ENCODE results near the gene ARHGDIG. TPM values are rescaled to one million over a fixed set of nuclear protein-coding genes. Genes with fewer than 3 reads are reported as not detected.

ARHGDIG gene
- total and polyA plus RNA-seq, 4 donors: 0.08 TPM; not detected in 3

GRCh38 chr16:286491-287297, 6.3 kb downstream of the ARHGDIG start:
- Histone ChIP-seq H3K27ac (ENCODE audit: low read depth in 1 of 2, low read length in 2 of 2) (no peak overlapping the region), H3K4me1 (ENCODE audit: control insufficient read depth in 4 of 4, insufficient read depth in 4 of 4, low read length in 3 of 4) (no peaks in the 10 kb centered on the region), H3K9me3 (ENCODE audit: control insufficient read depth in 4 of 4, low read length in 3 of 4) (no peaks in the 10 kb centered on the region), H3K4me3 (ENCODE audit: low read depth in 1 of 3, low read length in 3 of 3) (no peak overlapping the region), H3K9ac (ENCODE audit: low read depth in 1 of 2, low read length in 2 of 2) (no peak overlapping the region), H3K36me3 (ENCODE audit: control insufficient read depth in 4 of 4, insufficient read depth in 3 of 4, low read depth in 1 of 4, low read length in 3 of 4) (peaks cover 0 to 32% (median 9%) of the 10 kb centered on the region in 4 donors), H3K27me3 (ENCODE audit: control insufficient read depth in 4 of 4, insufficient read depth in 4 of 4, low read length in 3 of 4) (peaks cover 0 to under 1% (median 0%) of the 10 kb centered on the region in 4 donors)
- no peak for DNase-seq (ENCODE audit: low spot score)
- WGBS: 92% methylated on average over 22 of the region's 22 CpGs
- TF ChIP-seq RXRA (IDR thresholded peaks at IDR 0.05) (no peak), NR2F2 (IDR thresholded peaks at IDR 0.05) (no peak), FOXA1 (IDR thresholded peaks at IDR 0.05) (no peak), GABPA (IDR thresholded peaks at IDR 0.05 in 1 of 2, conservative IDR thresholded peaks at IDR 0.05 in 1 of 2) (no peak)

- H3K4me3 ChIP-seq (ENCODE audit: low read depth in 1 of 3, low read length in 3 of 3): no peak overlapping the region
- no peaks in the 10 kb centered on the region for H3K4me1 ChIP-seq (ENCODE audit: control insufficient read depth in 4 of 4, insufficient read depth in 4 of 4, low read length in 3 of 4)
- no peak overlapping the region for H3K9ac ChIP-seq (ENCODE audit: low read depth in 1 of 2, low read length in 2 of 2)
- H3K36me3 ChIP-seq (ENCODE audit: control insufficient read depth in 4 of 4, insufficient read depth in 3 of 4, low read depth in 1 of 4, low read length in 3 of 4): peaks cover 0 to 37% (median 9%) of the 10 kb centered on the region in 4 donors
- WGBS: 89% methylated on average over 16 of the region's 16 CpGs
- H3K9me3 ChIP-seq (ENCODE audit: control insufficient read depth in 4 of 4, low read length in 3 of 4): no peaks in the 10 kb centered on the region
- H3K27ac ChIP-seq (ENCODE audit: low read depth in 1 of 2, low read length in 2 of 2): no peak overlapping the region
- no peak for DNase-seq (ENCODE audit: low spot score)
- no peaks in the 10 kb centered on the region for H3K27me3 ChIP-seq (ENCODE audit: control insufficient read depth in 4 of 4, insufficient read depth in 4 of 4, low read length in 3 of 4)
- TF ChIP-seq JUND (IDR thresholded peaks at IDR 0.05) (no peak), RAD21 (IDR thresholded peaks at IDR 0.05) (no peak), MAX (IDR thresholded peaks at IDR 0.05) (no peak)
Observed at GRCh38 chr16:287298-287811, 7.0 kb downstream of the ARHGDIG start.

- H3K36me3 ChIP-seq (ENCODE audit: control insufficient read depth in 4 of 4, insufficient read depth in 3 of 4, low read depth in 1 of 4, low read length in 3 of 4): peaks cover 0 to 46% (median 9%) of the 10 kb centered on the region in 4 donors
- no peak for DNase-seq (ENCODE audit: low spot score)
- no peaks in the 10 kb centered on the region for H3K9me3 ChIP-seq (ENCODE audit: control insufficient read depth in 4 of 4, low read length in 3 of 4)
- 97% methylated on average over 33 of the region's 33 CpGs for WGBS
- no peak overlapping the region for H3K4me3 ChIP-seq (ENCODE audit: low read depth in 1 of 3, low read length in 3 of 3)
- H3K4me1 ChIP-seq (ENCODE audit: control insufficient read depth in 4 of 4, insufficient read depth in 4 of 4, low read length in 3 of 4): no peaks in the 10 kb centered on the region
- no peak overlapping the region for H3K9ac ChIP-seq (ENCODE audit: low read depth in 1 of 2, low read length in 2 of 2)
- TF ChIP-seq, protein P1, sequence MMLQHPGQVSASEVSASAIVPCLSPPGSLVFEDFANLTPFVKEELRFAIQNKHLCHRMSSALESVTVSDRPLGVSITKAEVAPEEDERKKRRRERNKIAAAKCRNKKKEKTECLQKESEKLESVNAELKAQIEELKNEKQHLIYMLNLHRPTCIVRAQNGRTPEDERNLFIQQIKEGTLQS (IDR thresholded peaks at IDR 0.05): no peak
- TF ChIP-seq JUND (IDR thresholded peaks at IDR 0.05) (no peak), SP1 (IDR thresholded peaks at IDR 0.05) (no peak), HNF4G (IDR thresholded peaks at IDR 0.05) (no peak), YY1 (IDR thresholded peaks at IDR 0.05) (no peak), MAX (IDR thresholded peaks at IDR 0.05) (no peak)
- TF ChIP-seq, protein P2, sequence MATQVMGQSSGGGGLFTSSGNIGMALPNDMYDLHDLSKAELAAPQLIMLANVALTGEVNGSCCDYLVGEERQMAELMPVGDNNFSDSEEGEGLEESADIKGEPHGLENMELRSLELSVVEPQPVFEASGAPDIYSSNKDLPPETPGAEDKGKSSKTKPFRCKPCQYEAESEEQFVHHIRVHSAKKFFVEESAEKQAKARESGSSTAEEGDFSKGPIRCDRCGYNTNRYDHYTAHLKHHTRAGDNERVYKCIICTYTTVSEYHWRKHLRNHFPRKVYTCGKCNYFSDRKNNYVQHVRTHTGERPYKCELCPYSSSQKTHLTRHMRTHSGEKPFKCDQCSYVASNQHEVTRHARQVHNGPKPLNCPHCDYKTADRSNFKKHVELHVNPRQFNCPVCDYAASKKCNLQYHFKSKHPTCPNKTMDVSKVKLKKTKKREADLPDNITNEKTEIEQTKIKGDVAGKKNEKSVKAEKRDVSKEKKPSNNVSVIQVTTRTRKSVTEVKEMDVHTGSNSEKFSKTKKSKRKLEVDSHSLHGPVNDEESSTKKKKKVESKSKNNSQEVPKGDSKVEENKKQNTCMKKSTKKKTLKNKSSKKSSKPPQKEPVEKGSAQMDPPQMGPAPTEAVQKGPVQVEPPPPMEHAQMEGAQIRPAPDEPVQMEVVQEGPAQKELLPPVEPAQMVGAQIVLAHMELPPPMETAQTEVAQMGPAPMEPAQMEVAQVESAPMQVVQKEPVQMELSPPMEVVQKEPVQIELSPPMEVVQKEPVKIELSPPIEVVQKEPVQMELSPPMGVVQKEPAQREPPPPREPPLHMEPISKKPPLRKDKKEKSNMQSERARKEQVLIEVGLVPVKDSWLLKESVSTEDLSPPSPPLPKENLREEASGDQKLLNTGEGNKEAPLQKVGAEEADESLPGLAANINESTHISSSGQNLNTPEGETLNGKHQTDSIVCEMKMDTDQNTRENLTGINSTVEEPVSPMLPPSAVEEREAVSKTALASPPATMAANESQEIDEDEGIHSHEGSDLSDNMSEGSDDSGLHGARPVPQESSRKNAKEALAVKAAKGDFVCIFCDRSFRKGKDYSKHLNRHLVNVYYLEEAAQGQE (IDR thresholded peaks at IDR 0.05): no peak
- no peaks in the 10 kb centered on the region for H3K27me3 ChIP-seq (ENCODE audit: control insufficient read depth in 4 of 4, insufficient read depth in 4 of 4, low read length in 3 of 4)
- H3K27ac ChIP-seq (ENCODE audit: low read depth in 1 of 2, low read length in 2 of 2): no peak overlapping the region
Observed at GRCh38 chr16:287981-288920, 7.9 kb downstream of the ARHGDIG start.

Measured in liver (tissue), 9 donors.